ENCODE data around the gene GARNL3.

- no peak for TF ChIP-seq POLR2A (IDR thresholded peaks at IDR 0.05)
- TF ChIP-seq CTCF (IDR thresholded peaks at IDR 0.05), result no peak
- no peak for TF ChIP-seq POLR2AphosphoS5 (IDR thresholded peaks at IDR 0.05; ENCODE audit: insufficient read depth in 1 of 2, low read depth in 1 of 2)
These were observed 86.9 kb downstream of the GARNL3 start for GRCh38 chr9:127351182-127352166.

All from vagina (tissue), 2 donors.